Cardiac septum (tissue), 1 donor: ENCODE data around the gene SPATA9. TPM values are rescaled to one million over a fixed set of nuclear protein-coding genes. Genes with fewer than 3 reads are reported as not detected.

Experiments
- DNase-seq: peaks from one replicate; pipeline ENCODE4 v3.0.0-alpha.2; 2020; ENCODE audit warnings: low spot score
- intact Hi-C: fragments of 100-400 bp; cut with DNase I; formaldehyde crosslinking; loops from one replicate; pipeline ENCODE4 v1.14.0; 2022
- total RNA-seq: library from RNA; stranded (reverse); fragmentation: NEBNext Ultra II Directional; extraction: Animal tissue kit (Norgen Biotek cat#: 25700); gene quantifications from one replicate; pipeline ENCODE4 v1.2.1, GENCODE V29; 2021
- donor health status: DM: no; HTN: no; CAD: no.

The SPATA9 gene
- total RNA-seq, 1 donor from 2014 or later = not detected

DNA sequence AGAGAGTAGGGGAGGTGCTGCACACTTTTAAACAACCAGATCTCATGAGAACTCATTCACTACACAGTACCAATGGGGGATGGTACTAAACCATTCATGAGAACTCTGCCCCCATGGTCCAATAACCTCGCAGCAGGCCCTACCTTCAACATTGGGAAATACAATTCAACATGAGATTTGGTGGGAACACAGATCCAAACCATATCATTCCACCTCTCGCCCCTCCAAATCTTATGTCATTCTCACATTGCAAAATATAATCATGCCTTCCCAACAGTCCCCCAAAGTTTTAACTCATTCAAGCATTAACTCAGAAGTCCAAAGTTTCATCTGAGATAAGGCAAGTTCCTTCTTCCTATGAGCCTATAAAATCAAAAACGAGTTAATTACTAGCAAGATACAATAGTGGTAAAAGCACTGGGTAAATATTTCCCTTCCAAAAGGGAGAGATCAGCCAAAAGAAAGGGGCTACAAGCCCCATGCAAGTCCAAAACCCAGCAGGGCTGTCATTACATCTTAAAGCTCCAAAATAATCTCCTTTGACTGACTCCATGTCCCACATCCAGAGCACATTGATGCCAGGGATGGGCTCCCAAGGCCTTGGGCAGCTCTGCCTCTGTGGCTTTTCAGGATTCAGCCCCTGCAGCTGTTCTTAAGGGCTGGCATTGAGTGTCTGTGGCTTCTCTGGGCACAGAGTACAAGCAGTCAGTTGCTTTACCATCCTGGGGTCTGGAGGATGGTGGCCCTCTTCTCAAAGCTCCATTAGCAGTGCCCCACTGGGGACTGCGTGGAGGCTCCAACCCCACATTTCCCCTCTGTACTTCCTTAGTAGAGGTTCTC, 54.6 kb downstream of the SPATA9 start:
- intact Hi-C loops = no loop called here
- DNase-seq = no peak

DNA sequence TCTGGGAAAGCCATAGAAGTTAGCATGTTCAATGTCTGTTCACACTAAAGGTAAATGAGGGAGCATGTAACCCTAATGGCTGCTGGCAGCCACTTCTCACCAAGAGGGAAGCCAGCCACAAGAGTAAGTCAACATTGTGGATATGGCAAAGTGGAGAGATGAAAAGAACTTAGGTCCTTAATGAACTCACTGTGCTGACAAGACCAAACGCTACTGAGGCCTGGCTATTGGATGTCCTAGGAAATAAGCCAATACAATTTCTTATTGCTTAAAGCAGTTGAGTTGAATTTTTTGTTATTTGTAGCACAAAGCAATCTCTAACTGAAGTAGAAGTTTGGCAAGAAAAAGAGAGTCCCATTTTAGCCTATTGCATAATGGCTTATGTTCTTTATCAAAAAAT, 56.1 kb downstream of the SPATA9 start:
- no peak for DNase-seq
- intact Hi-C loops = no loop called here

DNA sequence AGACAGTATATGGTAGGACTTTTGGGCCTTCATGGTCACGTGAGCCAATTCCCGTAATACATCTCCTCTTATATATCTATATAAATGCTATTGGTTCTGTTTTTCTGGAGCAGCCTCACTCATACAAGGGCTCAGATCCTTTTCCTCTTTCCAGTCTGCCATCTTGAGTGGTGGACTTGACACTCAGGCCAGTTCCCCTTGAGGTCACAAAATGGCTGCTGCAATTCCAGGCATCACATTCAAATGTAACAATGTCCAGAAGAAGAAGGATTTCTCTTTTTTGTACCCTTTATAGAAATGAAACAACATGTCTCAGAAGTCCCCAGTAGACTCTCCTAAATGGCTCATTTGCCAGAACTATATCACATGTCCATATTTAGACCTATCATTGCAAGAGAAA, 58.4 kb downstream of the SPATA9 start:
- intact Hi-C loops = no loop called here
- DNase-seq = no peak

DNA sequence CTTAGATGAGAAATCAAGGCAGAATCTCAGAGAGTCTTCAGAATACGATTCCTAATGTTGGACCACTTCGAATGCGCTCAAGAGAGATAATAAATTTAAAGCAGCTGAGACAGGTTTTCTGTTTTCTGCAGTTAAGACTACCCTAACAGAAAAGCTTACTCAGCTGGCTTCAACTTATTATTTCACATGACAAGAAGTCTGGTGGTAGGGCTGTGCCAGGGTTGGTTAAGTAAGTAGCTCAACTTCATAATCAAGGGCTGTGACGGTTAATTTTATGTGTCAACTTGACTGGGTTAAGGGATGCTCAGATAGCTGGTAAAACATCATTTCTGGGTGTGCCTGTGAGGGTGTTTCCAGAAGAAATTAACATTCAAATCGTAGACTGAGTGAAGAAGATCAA, 59.1 kb downstream of the SPATA9 start:
- DNase-seq = no peak
- intact Hi-C loops = no loop called here

DNA sequence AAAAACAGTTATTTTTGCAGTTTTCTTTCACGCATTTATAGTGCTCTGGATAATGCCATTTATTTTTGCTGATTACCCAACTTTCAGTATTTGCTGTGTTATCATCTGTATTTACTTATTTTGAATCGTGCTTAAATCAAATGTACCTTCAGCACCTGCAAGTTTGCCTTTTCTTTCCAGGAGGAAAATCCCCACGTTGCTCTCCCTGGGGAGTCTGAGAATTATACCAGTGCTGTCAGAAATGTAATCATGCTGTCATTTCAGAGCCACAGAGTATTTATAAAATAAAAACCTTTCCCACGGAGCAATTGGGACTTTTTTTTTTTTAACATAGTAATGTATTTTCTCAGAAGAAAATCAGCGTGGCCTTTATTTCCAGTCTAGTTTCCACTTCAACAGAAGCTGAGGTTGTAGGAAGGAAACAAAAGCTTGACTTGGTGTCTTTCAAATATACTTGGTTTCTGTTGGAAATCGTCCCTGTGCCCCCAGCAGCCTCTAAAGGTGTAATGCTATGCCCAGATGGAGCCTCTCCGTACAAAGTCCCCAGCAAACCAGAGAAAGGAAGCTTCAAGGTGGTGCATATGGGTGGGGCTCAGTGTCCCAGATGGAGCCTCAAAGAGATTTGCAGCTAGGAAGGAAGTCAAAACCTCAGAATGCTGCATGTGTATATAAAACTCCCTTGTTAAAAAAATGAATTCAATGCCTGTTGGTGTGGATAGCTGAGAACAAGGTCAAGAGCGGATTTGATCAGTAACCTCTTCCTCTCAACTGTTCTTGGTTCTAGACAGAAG, 60.8 kb downstream of the SPATA9 start:
- intact Hi-C loops = no loop called here
- no peak for DNase-seq

DNA sequence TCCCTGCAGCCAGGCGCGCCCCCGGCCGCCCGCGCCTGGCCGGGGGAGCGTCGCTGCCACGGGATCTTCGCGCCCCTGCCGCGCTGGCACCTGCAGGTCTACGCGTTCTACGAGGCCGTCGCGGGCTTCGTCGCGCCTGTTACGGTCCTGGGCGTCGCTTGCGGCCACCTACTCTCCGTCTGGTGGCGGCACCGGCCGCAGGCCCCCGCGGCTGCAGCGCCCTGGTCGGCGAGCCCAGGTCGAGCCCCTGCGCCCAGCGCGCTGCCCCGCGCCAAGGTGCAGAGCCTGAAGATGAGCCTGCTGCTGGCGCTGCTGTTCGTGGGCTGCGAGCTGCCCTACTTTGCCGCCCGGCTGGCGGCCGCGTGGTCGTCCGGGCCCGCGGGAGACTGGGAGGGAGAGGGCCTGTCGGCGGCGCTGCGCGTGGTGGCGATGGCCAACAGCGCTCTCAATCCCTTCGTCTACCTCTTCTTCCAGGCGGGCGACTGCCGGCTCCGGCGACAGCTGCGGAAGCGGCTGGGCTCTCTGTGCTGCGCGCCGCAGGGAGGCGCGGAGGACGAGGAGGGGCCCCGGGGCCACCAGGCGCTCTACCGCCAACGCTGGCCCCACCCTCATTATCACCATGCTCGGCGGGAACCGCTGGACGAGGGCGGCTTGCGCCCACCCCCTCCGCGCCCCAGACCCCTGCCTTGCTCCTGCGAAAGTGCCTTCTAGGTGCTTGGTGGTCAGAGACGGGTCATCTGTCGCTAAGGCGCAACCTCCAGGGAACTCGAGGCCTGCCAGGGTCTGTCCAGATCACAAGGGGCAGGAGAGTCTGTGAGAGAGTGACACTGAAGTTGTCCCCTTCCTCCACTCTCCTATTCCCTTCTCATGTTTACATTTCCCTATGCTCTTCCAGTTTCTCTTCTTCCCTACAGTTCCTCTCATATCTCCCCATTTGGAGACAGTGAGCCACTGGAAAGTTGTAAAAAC, 61.6 kb downstream of the SPATA9 start:
- intact Hi-C loops = no loop called here
- DNase-seq = no peak

DNA sequence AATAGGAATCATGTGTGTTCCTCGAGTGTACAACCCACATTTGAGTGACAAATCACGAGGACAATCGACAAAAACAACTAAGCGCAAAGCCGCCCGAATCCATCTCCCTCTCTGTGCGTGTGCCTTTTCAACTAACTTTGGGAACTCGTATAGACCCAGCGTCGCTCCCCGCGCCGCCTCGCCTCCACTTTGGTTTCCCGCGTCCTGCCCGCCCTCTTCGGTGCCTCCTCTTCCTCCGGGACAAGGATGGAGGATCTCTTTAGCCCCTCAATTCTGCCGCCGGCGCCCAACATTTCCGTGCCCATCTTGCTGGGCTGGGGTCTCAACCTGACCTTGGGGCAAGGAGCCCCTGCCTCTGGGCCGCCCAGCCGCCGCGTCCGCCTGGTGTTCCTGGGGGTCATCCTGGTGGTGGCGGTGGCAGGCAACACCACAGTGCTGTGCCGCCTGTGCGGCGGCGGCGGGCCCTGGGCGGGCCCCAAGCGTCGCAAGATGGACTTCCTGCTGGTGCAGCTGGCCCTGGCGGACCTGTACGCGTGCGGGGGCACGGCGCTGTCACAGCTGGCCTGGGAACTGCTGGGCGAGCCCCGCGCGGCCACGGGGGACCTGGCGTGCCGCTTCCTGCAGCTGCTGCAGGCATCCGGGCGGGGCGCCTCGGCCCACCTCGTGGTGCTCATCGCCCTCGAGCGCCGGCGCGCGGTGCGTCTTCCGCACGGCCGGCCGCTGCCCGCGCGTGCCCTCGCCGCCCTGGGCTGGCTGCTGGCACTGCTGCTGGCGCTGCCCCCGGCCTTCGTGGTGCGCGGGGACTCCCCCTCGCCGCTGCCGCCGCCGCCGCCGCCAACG, 62.5 kb downstream of the SPATA9 start, which contains the start of gene GPR150:
GPR150 (plus strand) TSS at position 58 of the 840 bp plus-strand sequence; CDS start at position 247, 189 bp downstream.
- intact Hi-C loops = no loop called here
- DNase-seq = peak; percentile 79

DNA sequence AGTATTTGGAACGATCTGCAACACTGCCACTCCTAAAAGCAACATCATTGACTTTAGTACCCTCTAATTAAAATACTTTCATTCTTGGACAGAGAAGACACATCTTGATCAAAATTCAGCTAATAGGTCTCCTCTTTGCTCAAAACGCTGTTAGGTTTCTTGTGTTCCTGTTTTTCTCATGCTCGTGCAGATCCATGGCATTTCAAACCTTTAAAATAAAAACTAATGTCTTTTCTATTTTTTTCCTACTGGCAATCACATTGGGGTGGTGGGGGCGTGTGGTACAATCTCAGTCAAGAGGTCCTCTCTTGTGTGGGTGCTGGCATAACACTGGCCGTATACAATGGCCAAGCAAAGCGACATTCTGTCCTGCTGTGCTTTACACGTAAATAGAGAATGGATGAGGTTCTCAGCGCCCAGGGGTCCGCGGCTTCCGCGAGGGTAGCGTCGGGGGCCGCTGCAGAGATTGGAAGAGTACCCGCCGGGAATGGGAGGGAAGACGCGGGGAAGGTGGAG, 63.2 kb downstream of the SPATA9 start:
- no peak for DNase-seq
- intact Hi-C loops = no loop called here

DNA sequence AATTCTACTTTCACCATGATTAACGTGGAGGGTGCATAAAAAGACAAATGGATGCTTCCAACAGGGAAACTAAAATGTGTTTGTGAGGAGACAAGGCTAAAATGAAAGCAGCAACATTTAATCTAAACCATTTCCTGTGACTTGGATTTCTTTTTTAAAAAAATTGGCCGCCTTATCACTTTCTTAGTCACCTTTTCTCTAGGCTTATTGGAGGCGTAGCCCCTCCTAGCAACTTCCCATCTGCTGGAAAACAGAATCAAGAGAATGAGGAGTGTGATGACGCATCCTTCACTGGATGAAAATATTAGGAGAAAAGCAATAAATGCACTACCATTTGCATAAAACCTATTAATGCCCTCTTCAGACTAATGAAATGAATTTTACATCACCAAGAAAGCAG, 63.7 kb downstream of the SPATA9 start:
- DNase-seq = no peak

DNA sequence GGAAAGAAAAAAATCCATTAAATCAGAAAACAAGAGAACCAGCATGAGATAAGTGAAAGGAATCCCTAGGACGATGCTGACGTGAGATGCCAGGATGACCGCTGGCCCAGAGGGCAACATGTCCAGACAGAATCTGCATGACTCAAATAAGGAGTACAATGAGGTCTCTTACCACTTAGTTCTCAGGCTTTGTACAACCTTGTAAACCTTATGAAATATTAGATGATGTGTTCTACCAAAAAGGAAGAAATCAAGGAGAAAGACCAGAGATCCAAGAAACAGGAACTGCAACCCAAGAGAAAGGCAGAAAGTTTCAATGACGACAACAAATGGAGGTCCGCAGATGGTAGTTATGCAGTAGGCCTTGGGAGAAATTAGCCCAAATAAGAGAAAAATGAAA, 65.7 kb downstream of the SPATA9 start:
- intact Hi-C loops = no loop called here
- DNase-seq = no peak

More for the DNA sequence above, 63.7 kb downstream of the SPATA9 start:
- intact Hi-C loops = no loop called here

DNA sequence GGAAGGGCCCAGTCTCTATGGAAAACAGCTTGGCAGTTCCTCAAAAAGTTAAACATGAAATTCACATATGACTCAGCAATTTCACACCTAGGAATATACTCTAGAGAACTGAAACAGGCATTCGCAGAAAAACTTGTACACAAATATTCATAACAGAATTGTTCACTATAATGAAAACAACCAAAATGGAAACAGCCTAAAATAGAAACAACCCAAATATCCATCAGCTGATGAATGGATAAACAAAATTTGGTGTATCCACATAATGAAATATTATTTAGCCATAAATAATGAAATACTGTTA, 67.7 kb downstream of the SPATA9 start:
- DNase-seq = no peak
- intact Hi-C loops = no loop called here

DNA sequence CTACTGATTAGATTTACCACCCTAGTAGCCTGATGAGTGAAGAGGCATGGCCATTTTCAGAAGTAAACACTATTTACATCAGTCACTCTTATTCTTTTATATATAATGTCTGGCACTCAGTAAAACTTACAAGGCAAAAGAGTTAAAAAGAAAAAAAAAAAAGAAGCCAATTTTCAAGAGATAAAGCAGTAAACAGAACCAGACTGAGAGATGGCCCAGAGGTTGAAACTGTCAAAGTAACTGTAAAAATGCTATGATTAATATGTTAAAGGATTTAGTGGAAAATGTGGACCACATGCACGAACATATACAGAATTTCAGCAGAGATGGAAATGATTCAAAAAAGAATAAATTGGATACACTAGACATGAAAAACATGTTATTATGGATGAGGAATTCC, 69.3 kb downstream of the SPATA9 start:
- DNase-seq = no peak
- intact Hi-C loops = no loop called here

DNA sequence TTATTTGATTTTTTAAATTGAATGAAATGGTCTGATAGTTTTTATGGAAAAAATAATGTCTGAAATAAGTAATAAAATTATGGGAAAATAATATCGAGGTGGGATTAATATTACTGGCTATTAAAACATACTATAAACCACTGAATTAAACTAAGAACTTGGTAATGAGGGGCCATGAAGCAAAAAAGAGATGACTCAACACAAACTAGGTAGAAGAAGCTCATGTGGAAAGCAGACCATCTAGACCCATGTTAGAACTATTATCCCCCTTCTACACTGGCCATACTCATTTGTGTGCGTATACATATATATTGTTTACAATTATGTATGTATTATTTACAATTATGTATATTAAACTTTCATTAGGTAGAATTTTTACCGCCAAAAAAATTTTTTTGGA, 71.4 kb downstream of the SPATA9 start:
- intact Hi-C loops = no loop called here

DNA sequence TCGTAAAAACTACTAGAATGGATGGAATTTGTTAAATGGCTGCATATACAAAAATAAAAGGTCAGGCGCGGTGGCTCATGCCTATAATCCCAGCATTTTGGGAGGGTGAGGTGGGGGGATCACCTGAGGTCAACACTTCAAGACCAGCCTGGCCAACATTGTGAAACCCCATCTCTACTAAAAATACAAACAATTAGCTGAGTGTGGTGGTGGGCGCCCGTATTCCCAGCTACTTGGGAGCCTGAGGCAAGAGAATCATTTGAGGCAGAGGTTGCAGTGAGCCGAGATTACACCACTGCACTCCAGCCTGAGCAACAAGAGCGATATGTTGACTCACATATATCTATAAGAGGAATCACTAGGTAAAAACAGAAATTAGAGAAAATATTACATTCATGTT, 72.2 kb downstream of the SPATA9 start:
- DNase-seq = no peak
- intact Hi-C loops = no loop called here

More for the DNA sequence above, 71.4 kb downstream of the SPATA9 start:
- no peak for DNase-seq

DNA sequence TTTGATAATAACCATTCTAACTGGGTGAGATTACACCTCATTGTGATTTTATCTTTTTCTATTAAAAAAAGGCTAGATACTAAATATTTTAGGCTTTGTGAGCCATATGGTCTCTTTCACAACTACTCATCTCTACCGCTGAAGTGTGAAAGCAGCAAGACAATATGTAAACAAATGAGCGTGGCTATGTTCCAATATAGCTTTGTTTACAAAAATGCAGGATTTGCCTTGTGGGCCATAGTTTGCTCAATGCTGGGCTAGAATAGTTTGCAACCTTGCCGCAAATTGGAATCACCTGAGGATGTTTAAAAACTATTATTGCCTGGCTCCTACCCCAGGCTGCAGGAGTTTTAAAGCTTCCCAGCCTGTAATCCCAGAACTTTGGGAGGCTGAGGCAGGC, 73.1 kb downstream of the SPATA9 start:
- no peak for DNase-seq
- intact Hi-C loops = no loop called here
